Esophagus squamous epithelium (tissue), 5 donors: ENCODE measurements around the gene HERC2. TPM values are rescaled to one million over a fixed set of nuclear protein-coding genes. Genes with fewer than 3 reads are reported as not detected.
A peak's percentile ranks its signal among the peaks of the same experiment; 100 is the strongest.

ENCODE experiments used
- DNase-seq: peaks from one replicate; lab custom pipeline; 2025; lab: John Stamatoyannopoulos, UW
- H3K27ac ChIP-seq, 4 donors: fragments of 200-600 bp; sonication (generic); one replicate each; pipeline ENCODE4 v1.5.1; 2016 to 2019; ENCODE audit warnings: mild to moderate bottlenecking in 1 of 4
- H3K27me3 ChIP-seq, 4 donors: fragments of 200-600 bp; sonication (generic); 1 replicate in 3 of 4; 2 replicates in 1 of 4; pipeline versions ENCODE4 v1.5.1 to v1.6.0; 2017 to 2021; ENCODE audit warnings: antibody characterized with exemption in 1 of 4
- H3K36me3 ChIP-seq, 3 donors: fragments of 200-600 bp; sonication (generic); one replicate each; pipeline ENCODE4 v1.5.1; 2016 to 2019
- H3K4me1 ChIP-seq, 3 donors: fragments of 200-600 bp; sonication (generic); one replicate each; pipeline ENCODE4 v1.5.1; 2017 to 2019
- H3K4me3 ChIP-seq, 4 donors: fragments of 200-600 bp; sonication (generic); 1 replicate in 3 of 4; 2 replicates in 1 of 4; pipeline ENCODE4 v1.5.1; 2016 to 2019; ENCODE audit warnings: mild to moderate bottlenecking in 2 of 4, moderate library complexity in 1 of 4
- H3K9me3 ChIP-seq, 3 donors: fragments of 200-600 bp; sonication (generic); one replicate each; pipeline ENCODE4 v1.5.1; 2016 to 2019
- CTCF ChIP-seq, 6 experiments: fragments of 450-650 bp in 4 of 6; fragments of 200-600 bp in 2 of 6; sonication (generic) in 2 of 6; IDR thresholded peaks; one replicate each; pipeline ENCODE4 v1.5.1; 2016 to 2019; ENCODE audit warnings: antibody characterized with exemption in 6 of 6, mild to moderate bottlenecking in 4 of 6, moderate library complexity in 4 of 6
- POLR2A ChIP-seq, 4 donors: fragments of 450-650 bp; IDR thresholded peaks; one replicate each; pipeline ENCODE4 v1.6.1; 2017; ENCODE audit warnings: antibody characterized with exemption in 4 of 4, mild to moderate bottlenecking in 4 of 4, moderate library complexity in 3 of 4
- WGBS, 2 donors: methylation state at CpG; one replicate each; pipeline ENCODE4 v1.1.5; 2018; 5-methylcytosine and 5-hydroxymethylcytosine counted together
- intact Hi-C: fragments of 100-400 bp; cut with DNase I; formaldehyde crosslinking; loops from one replicate; pipeline ENCODE4 v1.15.0; 2022
- total RNA-seq, 4 donors: library from RNA; depleted of rRNA; stranded (reverse); fragments of >200 nt; gene quantifications; one replicate each; pipeline ENCODE4 v1.1.0, GENCODE V29; 2016
- donor health status: DM: yes; HTN: yes; CAD: no.

Gene HERC2
- total RNA-seq, 4 donors from 2014 or later: 32.2 to 45.0 (median 39.2) TPM

DNA sequence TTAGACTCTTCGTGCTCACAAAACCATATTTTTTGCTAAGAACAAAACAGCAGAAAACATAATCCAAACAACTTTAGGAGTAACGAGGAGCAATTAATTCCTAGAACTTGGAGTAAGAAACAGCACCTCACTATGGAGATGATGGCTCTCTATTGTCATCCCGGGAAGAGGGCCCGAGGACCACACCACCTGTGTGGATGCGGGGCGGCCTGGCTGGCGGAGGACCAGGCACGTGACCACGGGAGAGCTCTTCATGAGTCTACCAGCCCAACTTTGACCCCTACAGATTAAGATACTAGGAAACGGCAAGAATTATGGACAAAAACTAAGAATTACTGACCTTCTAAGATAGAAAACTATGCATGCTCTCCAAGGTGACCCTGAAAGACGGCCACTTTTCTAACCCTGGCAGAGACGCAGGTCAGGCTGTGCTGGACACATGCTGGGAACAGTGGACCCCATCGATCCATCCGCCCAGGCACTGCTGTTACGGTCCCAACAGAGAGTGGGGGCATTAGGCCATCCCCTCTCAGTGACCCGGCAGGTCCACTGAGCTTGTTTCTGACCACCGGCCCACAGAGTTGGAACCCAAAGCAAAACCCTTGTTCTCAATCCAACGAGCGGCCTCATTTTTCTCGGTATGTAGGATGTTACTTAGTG, 209.7 kb downstream of the HERC2 start:
- peaks cover 0 to 6% (median 0%) of the 10 kb centered on the region in 4 donors for H3K27me3 ChIP-seq
- peaks cover 4 to 16% (median 6%) of the 10 kb centered on the region in 3 donors for H3K4me1 ChIP-seq
- H3K9me3 ChIP-seq: no peaks in the 10 kb centered on the region
- no peak for DNase-seq
- WGBS, 2 donors: 91 to 94% methylated on average over 20 of the region's 20 CpGs
- H3K36me3 ChIP-seq: peaks cover 0 to 67% (median 26%) of the 10 kb centered on the region in 3 donors
- H3K4me3 ChIP-seq: no peak overlapping the region
- no peak overlapping the region for H3K27ac ChIP-seq
- TF ChIP-seq POLR2A (IDR thresholded peaks at IDR 0.05): no peak
- no peak for TF ChIP-seq CTCF (IDR thresholded peaks at IDR 0.05)
- intact Hi-C loops: no loop called here

- Histone ChIP-seq H3K27me3 (peaks cover 0 to 12% (median 0%) of the 10 kb centered on the region in 4 donors), H3K4me3 (no peak overlapping the region), H3K4me1 (peaks cover 7 to 23% (median 11%) of the 10 kb centered on the region in 3 donors), H3K36me3 (peaks cover 0 to 61% (median 19%) of the 10 kb centered on the region in 3 donors), H3K27ac (no peak overlapping the region), H3K9me3 (no peaks in the 10 kb centered on the region)
- no peak for TF ChIP-seq CTCF (IDR thresholded peaks at IDR 0.05)
- TF ChIP-seq POLR2A (IDR thresholded peaks at IDR 0.05): no peak
- no peak for DNase-seq
- intact Hi-C loops: no loop called here
- WGBS, 2 donors: 91 to 94% methylated on average over 21 to 26 of the region's 26 CpGs
These were observed 210.4 kb downstream of the HERC2 start for GRCh38 chr15:28111543-28111942.

DNA sequence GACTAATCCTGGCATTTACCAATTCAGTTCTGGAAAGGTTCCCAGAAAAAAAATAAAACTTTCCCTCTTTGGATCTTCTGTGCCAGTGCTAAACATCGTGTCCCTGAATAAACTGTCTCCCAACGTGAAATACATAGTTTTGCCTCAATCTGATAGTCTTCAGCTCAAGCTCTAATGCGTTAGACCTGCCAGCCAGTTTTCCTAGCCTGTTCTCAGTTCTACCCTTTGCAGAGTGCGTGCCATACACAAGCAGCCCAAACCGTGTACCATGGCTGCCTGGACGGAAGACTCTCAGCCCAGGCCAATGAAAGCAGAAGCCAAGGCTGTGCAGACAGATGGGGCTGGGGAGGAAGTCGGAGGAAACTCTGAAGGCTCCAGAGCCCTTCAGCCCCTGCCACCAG, 211.5 kb downstream of the HERC2 start:
- DNase-seq: no peak
- WGBS, 2 donors: 46 to 68% methylated on average over 6 to 7 of the region's 7 CpGs

DNA sequence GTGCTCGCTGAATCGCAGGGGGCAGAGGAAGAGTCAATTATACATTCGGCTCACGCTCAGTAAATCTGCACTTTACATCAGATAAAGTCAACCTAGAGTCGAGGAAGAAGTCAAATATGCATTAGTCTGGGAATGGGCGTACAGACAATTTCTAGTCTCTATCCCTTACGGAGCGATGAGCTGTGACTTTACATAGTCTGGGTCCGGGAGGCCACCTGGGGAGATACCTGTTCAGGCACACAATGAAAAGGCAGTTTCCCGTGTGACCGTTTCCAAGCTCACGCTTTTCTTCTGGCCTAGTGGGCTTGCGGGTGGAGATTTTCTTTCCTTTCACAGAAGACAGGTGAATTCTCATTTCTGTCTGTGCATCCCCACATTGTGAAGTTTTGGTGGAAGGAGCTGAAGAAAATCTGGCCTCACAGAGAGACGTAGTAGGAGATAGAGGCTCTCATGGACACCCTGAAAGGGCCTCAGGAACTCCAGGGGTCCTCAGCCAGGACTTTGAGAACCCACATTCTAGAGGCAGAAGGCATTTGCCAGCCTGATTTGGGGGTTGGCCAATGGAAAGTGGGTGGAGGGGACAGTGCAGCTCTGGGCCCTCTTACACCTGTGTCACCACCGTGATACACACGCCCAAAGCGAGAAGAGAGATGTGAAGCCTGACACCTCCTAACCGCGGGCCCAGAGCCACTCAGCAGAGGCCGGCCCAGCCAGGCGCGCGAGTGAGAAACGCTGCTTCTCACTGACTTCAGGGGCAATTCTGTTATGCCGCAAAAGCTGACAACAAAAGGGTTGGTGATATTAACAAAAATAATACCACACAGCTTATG, 212.1 kb downstream of the HERC2 start:
- TF ChIP-seq CTCF (IDR thresholded peaks at IDR 0.05) (no peak), POLR2A (IDR thresholded peaks at IDR 0.05) (no peak)
- H3K27me3 ChIP-seq: peaks cover 0 to 21% (median 0%) of the 10 kb centered on the region in 4 donors
- no peak for DNase-seq
- peak overlapping the region in 3 of 4 donors; percentile 15 to 54 (median 26) for H3K27ac ChIP-seq
- intact Hi-C loops: no loop called here
- WGBS, 2 donors: 70 to 88% methylated on average over 19 to 24 of the region's 25 CpGs
- H3K9me3 ChIP-seq: no peaks in the 10 kb centered on the region
- H3K4me3 ChIP-seq: no peak overlapping the region
- H3K36me3 ChIP-seq: peaks cover 0 to 44% (median 11%) of the 10 kb centered on the region in 3 donors
- peaks cover 11 to 28% (median 14%) of the 10 kb centered on the region in 3 donors for H3K4me1 ChIP-seq

More for the DNA sequence above, 211.5 kb downstream of the HERC2 start:
- H3K4me3 ChIP-seq: no peak overlapping the region
- intact Hi-C loops: no loop called here
- H3K9me3 ChIP-seq: no peaks in the 10 kb centered on the region
- H3K4me1 ChIP-seq: peaks cover 11 to 28% (median 14%) of the 10 kb centered on the region in 3 donors
- peaks cover 0 to 50% (median 13%) of the 10 kb centered on the region in 3 donors for H3K36me3 ChIP-seq
- no peak for TF ChIP-seq POLR2A (IDR thresholded peaks at IDR 0.05)
- no peak for TF ChIP-seq CTCF (IDR thresholded peaks at IDR 0.05)
- H3K27ac ChIP-seq: peak overlapping the region in 3 of 4 donors; percentile 15 to 54 (median 26)
- H3K27me3 ChIP-seq: peaks cover 0 to 21% (median 0%) of the 10 kb centered on the region in 4 donors
